Glutamatergic neuron (in vitro differentiated cells): ENCODE results near the gene CCBE1. TPM values are rescaled to one million over a fixed set of nuclear protein-coding genes. Genes with fewer than 3 reads are reported as not detected.

Experiments used
- DNase-seq: peaks from one replicate; pipeline ENCODE4 v3.0.0; 2022
- H3K27ac Mint-ChIP-seq: one replicate; pipeline ENCODE4 v1.8.0; 2020; ENCODE audit warnings: mild to moderate bottlenecking, mixed read lengths, inconsistent platforms; ENCODE audit not compliant: unreplicated experiment
- H3K27me3 Mint-ChIP-seq: one replicate; pipeline ENCODE4 v1.8.0; 2020; ENCODE audit warnings: mild to moderate bottlenecking, moderate library complexity, mixed read lengths, inconsistent platforms; ENCODE audit not compliant: unreplicated experiment
- H3K36me3 Mint-ChIP-seq: one replicate; pipeline ENCODE4 v1.8.0; 2020; ENCODE audit warnings: mild to moderate bottlenecking, mixed read lengths, inconsistent platforms; ENCODE audit not compliant: unreplicated experiment
- H3K4me1 Mint-ChIP-seq: one replicate; pipeline ENCODE4 v1.8.0; 2020; ENCODE audit warnings: mild to moderate bottlenecking, low read depth, mixed read lengths, inconsistent platforms; ENCODE audit not compliant: unreplicated experiment
- H3K4me3 Mint-ChIP-seq: one replicate; pipeline ENCODE4 v1.8.0; 2020; ENCODE audit warnings: mild to moderate bottlenecking, mixed read lengths, inconsistent platforms; ENCODE audit not compliant: unreplicated experiment
- H3K9me3 Mint-ChIP-seq: one replicate; pipeline ENCODE4 v1.8.0; 2020; ENCODE audit warnings: mild to moderate bottlenecking, moderate library complexity, mixed read lengths, inconsistent platforms; ENCODE audit not compliant: unreplicated experiment
- total RNA-seq: library from RNA; stranded (reverse); fragmentation: NEBNext Ultra II Directional; extraction: Animal tissue kit (Norgen Biotek cat#: 25700); gene quantifications from one replicate; pipeline ENCODE4 v1.2.1, GENCODE V29; 2021; ENCODE audit not compliant: unreplicated experiment
- TF ChIP-seq, protein P1 (sequence below): fragments of 200-600 bp; sonication (generic); IDR thresholded peaks from one replicate; pipeline ENCODE4 v1.5.0; 2021; ENCODE audit not compliant: partially characterized antibody, unreplicated experiment

CCBE1 gene
- total RNA-seq, 1 donor from 2014 or later, result 0.81 TPM

- TF ChIP-seq, protein P1, sequence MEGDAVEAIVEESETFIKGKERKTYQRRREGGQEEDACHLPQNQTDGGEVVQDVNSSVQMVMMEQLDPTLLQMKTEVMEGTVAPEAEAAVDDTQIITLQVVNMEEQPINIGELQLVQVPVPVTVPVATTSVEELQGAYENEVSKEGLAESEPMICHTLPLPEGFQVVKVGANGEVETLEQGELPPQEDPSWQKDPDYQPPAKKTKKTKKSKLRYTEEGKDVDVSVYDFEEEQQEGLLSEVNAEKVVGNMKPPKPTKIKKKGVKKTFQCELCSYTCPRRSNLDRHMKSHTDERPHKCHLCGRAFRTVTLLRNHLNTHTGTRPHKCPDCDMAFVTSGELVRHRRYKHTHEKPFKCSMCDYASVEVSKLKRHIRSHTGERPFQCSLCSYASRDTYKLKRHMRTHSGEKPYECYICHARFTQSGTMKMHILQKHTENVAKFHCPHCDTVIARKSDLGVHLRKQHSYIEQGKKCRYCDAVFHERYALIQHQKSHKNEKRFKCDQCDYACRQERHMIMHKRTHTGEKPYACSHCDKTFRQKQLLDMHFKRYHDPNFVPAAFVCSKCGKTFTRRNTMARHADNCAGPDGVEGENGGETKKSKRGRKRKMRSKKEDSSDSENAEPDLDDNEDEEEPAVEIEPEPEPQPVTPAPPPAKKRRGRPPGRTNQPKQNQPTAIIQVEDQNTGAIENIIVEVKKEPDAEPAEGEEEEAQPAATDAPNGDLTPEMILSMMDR, result no peak
- Mint-ChIP-seq H3K4me3 (no peak overlapping the region), H3K36me3 (no peaks in the 10 kb centered on the region), H3K4me1 (no peaks in the 10 kb centered on the region), H3K27me3 (no peaks in the 10 kb centered on the region), H3K9me3 (no peaks in the 10 kb centered on the region), H3K27ac (no peak overlapping the region)
- DNase-seq, result no peak
These were observed 69.8 kb downstream of the CCBE1 start for GRCh38 chr18:59627414-59627813.

- no peaks in the 10 kb centered on the region for H3K4me1 Mint-ChIP-seq
- H3K27me3 Mint-ChIP-seq, result no peaks in the 10 kb centered on the region
- no peaks in the 10 kb centered on the region for H3K36me3 Mint-ChIP-seq
- H3K27ac Mint-ChIP-seq, result no peak overlapping the region
- no peak for DNase-seq
- TF ChIP-seq, protein P1, result no peak
- H3K4me3 Mint-ChIP-seq, result no peak overlapping the region
- peaks cover 2% of the 10 kb centered on the region for H3K9me3 Mint-ChIP-seq
These were observed 72.9 kb downstream of the CCBE1 start for GRCh38 chr18:59624369-59624765.

GRCh38 chr18:59623456-59624368 is 73.5 kb downstream of the CCBE1 start:
- Mint-ChIP-seq H3K9me3 (peaks cover 2% of the 10 kb centered on the region), H3K4me1 (no peaks in the 10 kb centered on the region), H3K27ac (no peak overlapping the region), H3K36me3 (no peaks in the 10 kb centered on the region), H3K27me3 (no peaks in the 10 kb centered on the region), H3K4me3 (no peak overlapping the region)
- TF ChIP-seq, protein P1, result no peak
- DNase-seq, result no peak

- H3K36me3 Mint-ChIP-seq, result no peaks in the 10 kb centered on the region
- DNase-seq, result no peak
- H3K27ac Mint-ChIP-seq, result no peak overlapping the region
- TF ChIP-seq, protein P1, result no peak
- no peak overlapping the region for H3K4me3 Mint-ChIP-seq
- no peaks in the 10 kb centered on the region for H3K4me1 Mint-ChIP-seq
- no peaks in the 10 kb centered on the region for H3K27me3 Mint-ChIP-seq
- H3K9me3 Mint-ChIP-seq, result peaks cover 2% of the 10 kb centered on the region
These were observed 76.2 kb downstream of the CCBE1 start for GRCh38 chr18:59621027-59621426.

GRCh38 chr18:59620381-59620780 is 76.8 kb downstream of the CCBE1 start:
- H3K27ac Mint-ChIP-seq, result no peak overlapping the region
- H3K4me1 Mint-ChIP-seq, result no peaks in the 10 kb centered on the region
- H3K36me3 Mint-ChIP-seq, result no peaks in the 10 kb centered on the region
- no peaks in the 10 kb centered on the region for H3K27me3 Mint-ChIP-seq
- no peak overlapping the region for H3K4me3 Mint-ChIP-seq
- DNase-seq, result no peak
- TF ChIP-seq, protein P1, result no peak
- peaks cover 2% of the 10 kb centered on the region for H3K9me3 Mint-ChIP-seq
